PC-9 (cell line): Measurements from ENCODE around the gene BTG3. TPM values are rescaled to one million over a fixed set of nuclear protein-coding genes. Genes with fewer than 3 reads are reported as not detected.

Experiments used
- BruUV-seq: library from RNA; stranded (reverse); fragments of 400-500 nt; replicated peaks from 2 replicates; lab custom pipeline; 2021; lab: Mats Ljungman, UMichigan
- CTCF ChIA-PET: fragments of 300-600 bp; sonication (Branson Sonifier 250); formaldehyde crosslinking; loops from one replicate; lab custom pipeline; 2022; ENCODE audit warnings: antibody characterized with exemption; lab: Charles Lee
- POLR2A ChIA-PET: fragments of 300-600 bp; sonication (Branson Sonifier 250); formaldehyde crosslinking; loops from one replicate; lab custom pipeline; 2022; ENCODE audit warnings: antibody characterized with exemption; ENCODE audit not compliant: unreplicated experiment; lab: Charles Lee
- DNase-seq, 2 experiments: peaks; one replicate each; pipeline versions ENCODE4 v3.0.0 to v3.0.0-alpha.2; 2015 to 2022; ENCODE audit warnings: mixed read lengths in 1 of 2
- H2AFZ ChIP-seq: fragments of 200-600 bp; sonication (generic); 2 replicates; pipeline ENCODE4 v1.8.1; 2017; ENCODE audit warnings: antibody characterized with exemption
- H3F3A ChIP-seq: fragments of 200-600 bp; sonication (generic); 2 replicates; pipeline ENCODE4 v1.8.1; 2017; ENCODE audit warnings: antibody characterized with exemption, mild to moderate bottlenecking, low read depth; ENCODE audit not compliant: insufficient read depth
- H3K27ac ChIP-seq: fragments of 200-600 bp; sonication (generic); 2 replicates; pipeline ENCODE4 v1.6.1; 2016; ENCODE audit warnings: mixed run types
- H3K27me3 ChIP-seq: fragments of 200-600 bp; sonication (generic); 2 replicates; pipeline ENCODE4 v1.6.1; 2016; ENCODE audit warnings: low read depth, mixed run types; ENCODE audit not compliant: insufficient read depth
- H3K36me3 ChIP-seq: fragments of 200-600 bp; sonication (generic); 2 replicates; pipeline ENCODE4 v1.6.1; 2016; ENCODE audit warnings: low read depth, mixed run types
- H3K4me1 ChIP-seq: fragments of 200-600 bp; sonication (generic); replicated peaks from 2 replicates; pipeline ENCODE4 v1.6.1; 2016; ENCODE audit warnings: mixed run types; ENCODE audit not compliant: insufficient read depth
- H3K4me2 ChIP-seq: fragments of 200-600 bp; sonication (generic); 2 replicates; pipeline ENCODE4 v1.6.1; 2017; ENCODE audit warnings: mixed run types
- H3K4me3 ChIP-seq: fragments of 200-600 bp; sonication (generic); 2 replicates; pipeline ENCODE4 v1.6.1; 2016; ENCODE audit warnings: mixed run types
- H3K79me2 ChIP-seq: fragments of 200-600 bp; sonication (generic); 2 replicates; pipeline ENCODE4 v1.6.1; 2017; ENCODE audit warnings: low read depth, mixed run types
- H3K9me2 ChIP-seq: fragments of 200-600 bp; sonication (generic); 2 replicates; pipeline ENCODE4 v1.8.1; 2017; ENCODE audit warnings: mild to moderate bottlenecking; ENCODE audit not compliant: insufficient read depth
- H3K9me3 ChIP-seq: fragments of 200-600 bp; sonication (generic); 2 replicates; pipeline ENCODE4 v1.8.1; 2016; ENCODE audit warnings: low read depth; ENCODE audit not compliant: insufficient read depth
- H4K20me1 ChIP-seq: fragments of 200-600 bp; sonication (generic); 2 replicates; pipeline ENCODE4 v1.8.1; 2017; ENCODE audit not compliant: insufficient read depth
- CTCF ChIP-seq: fragments of 200-600 bp; sonication (generic); conservative IDR thresholded peaks from 2 replicates; pipeline ENCODE4 v1.6.1; 2017; ENCODE audit warnings: mixed run types, antibody characterized with exemption, mild to moderate bottlenecking, moderate library complexity
- EZH2 ChIP-seq: fragments of 200-600 bp; sonication (generic); IDR thresholded peaks from 2 replicates; pipeline ENCODE4 v1.8.0; 2017; ENCODE audit warnings: antibody characterized with exemption, low read depth
- intact Hi-C: fragments of 100-400 bp; cut with micrococcal nuclease; formaldehyde crosslinking; loops from one replicate; pipeline ENCODE4 v1.10.0; 2022; ENCODE audit not compliant: unreplicated experiment
- total RNA-seq: library from RNA; stranded (reverse); gene quantifications from 2 replicates; pipeline ENCODE4 v1.2.3, GENCODE V29; 2021

The BTG3 gene
- total RNA-seq, 1 experiment from 2014 or later: 24.3 TPM

GRCh38 chr21:17545007-17545406 lies 67.7 kb downstream of the BTG3 start:
- ChIA-PET POLR2A (interaction anchor here (0.7 kb wide), 1 partner anchor 50 kb away, joined by 38 read pairs; no protein-coding TSS in a partner anchor), CTCF (no interaction called here)
- H3K4me1 ChIP-seq: peaks cover 16% of the 10 kb centered on the region; the same call in 1 of the 2 replicates
- H3K27ac ChIP-seq: no peak overlapping the region
- no peak overlapping the region for H2AFZ ChIP-seq
- no peaks in the 10 kb centered on the region; the same call in none of the 2 replicates for H3F3A ChIP-seq
- no peak overlapping the region for H3K4me2 ChIP-seq
- no TSS peak for BruUV-seq
- no peak for DNase-seq
- no peak overlapping the region for H3K4me3 ChIP-seq
- H3K27me3 ChIP-seq: no peaks in the 10 kb centered on the region
- no peaks in the 10 kb centered on the region; the same call in 1 of the 2 replicates for H3K36me3 ChIP-seq
- intact Hi-C loops: no loop called here
- no peaks in the 10 kb centered on the region for H3K9me2 ChIP-seq
- no peaks in the 10 kb centered on the region for H3K9me3 ChIP-seq
- TF ChIP-seq EZH2 (no peak), CTCF (no peak)
- H3K79me2 ChIP-seq: peaks cover 25% of the 10 kb centered on the region
- no peaks in the 10 kb centered on the region for H4K20me1 ChIP-seq

Other genes starting within 250 kb of the BTG3 start
- 12.7 and 21.7 TPM in 2 replicates for gene CXADR, start 99.9 kb downstream of the BTG3 start, total RNA-seq
- gene C21orf91, start 206.5 kb upstream of the BTG3 start, total RNA-seq: 14.5 and 15.5 TPM in 2 replicates